GM12872 (cell line): Measurements from ENCODE around the gene SLC19A2.

Experiments used
- CTCF ChIP-seq: IDR thresholded peaks from 3 replicates; pipeline ENCODE4 v1.5.1; 2011; ENCODE audit warnings: low read depth, mild to moderate bottlenecking, low read length, moderate library complexity; ENCODE audit not compliant: insufficient read depth

Gene SLC19A2

GRCh38 chr1:169485431-169486280 is at the start of gene SLC19A2:
Gene SLC19A2, minus strand, starts transcription at chr1:169485944. Its CDS starts 178 bp downstream, at chr1:169485766.
- TF ChIP-seq CTCF = peak; percentile 56

GRCh38 chr1:169534653-169535052 is 48.9 kb upstream of the SLC19A2 start:
- no peak for TF ChIP-seq CTCF

- no peak for TF ChIP-seq CTCF
These were observed 44.7 kb upstream of the SLC19A2 start for GRCh38 chr1:169530448-169530847.

- TF ChIP-seq CTCF = no peak
These were observed 43.4 kb upstream of the SLC19A2 start for GRCh38 chr1:169529068-169529642.

GRCh38 chr1:169528215-169529067 is 42.7 kb upstream of the SLC19A2 start:
- TF ChIP-seq CTCF = no peak

GRCh38 chr1:169527451-169528214 is 41.9 kb upstream of the SLC19A2 start:
- TF ChIP-seq CTCF = no peak

GRCh38 chr1:169527001-169527400 is 41.3 kb upstream of the SLC19A2 start:
- no peak for TF ChIP-seq CTCF
